Sigmoid colon (tissue), 4 donors: ENCODE data around the gene RPL21.

Source experiments
- EP300 ChIP-seq, 4 donors: sonication (generic); formaldehyde crosslinking; IDR thresholded peaks; one replicate each; pipeline ENCODE4 v1.6.1; 2017; ENCODE audit warnings: antibody characterized with exemption in 4 of 4
- TF ChIP-seq, protein P1 (sequence below), 4 experiments: fragments of 450-650 bp in 3 of 4; fragments of 200-600 bp in 1 of 4; IDR thresholded peaks; one replicate each; pipeline ENCODE4 v1.5.1; 2016 to 2019; ENCODE audit warnings: antibody characterized with exemption in 4 of 4, mild to moderate bottlenecking in 3 of 4, moderate library complexity in 2 of 4

DNA sequence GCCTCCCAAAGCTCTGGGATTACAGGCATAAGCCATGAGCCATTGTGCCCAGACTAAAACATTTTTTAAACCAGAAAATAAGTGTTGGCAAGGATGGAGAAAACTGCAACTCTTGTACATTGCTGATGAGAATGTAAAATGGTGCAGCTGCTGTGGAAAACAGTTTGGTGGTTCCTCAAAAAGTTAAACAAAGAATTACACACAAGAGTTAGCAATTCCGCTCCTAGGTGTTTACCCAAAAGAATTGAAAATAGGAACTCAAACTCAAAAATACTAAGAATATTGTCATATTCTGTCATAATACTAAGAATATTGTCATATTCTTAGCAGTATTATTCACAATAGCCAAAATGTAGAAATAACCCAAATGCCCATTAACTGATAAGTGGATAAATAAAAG is 40.1 kb upstream of the RPL21 start:
- TF ChIP-seq, protein P1, sequence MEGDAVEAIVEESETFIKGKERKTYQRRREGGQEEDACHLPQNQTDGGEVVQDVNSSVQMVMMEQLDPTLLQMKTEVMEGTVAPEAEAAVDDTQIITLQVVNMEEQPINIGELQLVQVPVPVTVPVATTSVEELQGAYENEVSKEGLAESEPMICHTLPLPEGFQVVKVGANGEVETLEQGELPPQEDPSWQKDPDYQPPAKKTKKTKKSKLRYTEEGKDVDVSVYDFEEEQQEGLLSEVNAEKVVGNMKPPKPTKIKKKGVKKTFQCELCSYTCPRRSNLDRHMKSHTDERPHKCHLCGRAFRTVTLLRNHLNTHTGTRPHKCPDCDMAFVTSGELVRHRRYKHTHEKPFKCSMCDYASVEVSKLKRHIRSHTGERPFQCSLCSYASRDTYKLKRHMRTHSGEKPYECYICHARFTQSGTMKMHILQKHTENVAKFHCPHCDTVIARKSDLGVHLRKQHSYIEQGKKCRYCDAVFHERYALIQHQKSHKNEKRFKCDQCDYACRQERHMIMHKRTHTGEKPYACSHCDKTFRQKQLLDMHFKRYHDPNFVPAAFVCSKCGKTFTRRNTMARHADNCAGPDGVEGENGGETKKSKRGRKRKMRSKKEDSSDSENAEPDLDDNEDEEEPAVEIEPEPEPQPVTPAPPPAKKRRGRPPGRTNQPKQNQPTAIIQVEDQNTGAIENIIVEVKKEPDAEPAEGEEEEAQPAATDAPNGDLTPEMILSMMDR (IDR thresholded peaks at IDR 0.05) = no peak
- TF ChIP-seq EP300 (IDR thresholded peaks at IDR 0.05) = no peak
